Gastroesophageal sphincter (tissue), 4 donors: ENCODE data around the gene MPRIP. TPM values are rescaled to one million over a fixed set of nuclear protein-coding genes. Genes with fewer than 3 reads are reported as not detected.
"Not testable (repeated sequence)": the region's sequence is repeated elsewhere in the genome, so short reads cannot be mapped to it uniquely, and the experiment has no call there.

Source experiments
- ATAC-seq: fragments of 150-250 bp; one replicate; pipeline ENCODE4 v1.9.1; 2016; ENCODE audit warnings: mild to moderate bottlenecking, moderate library complexity
- H3K27ac ChIP-seq, 4 donors: fragments of 200-600 bp; sonication (generic) in 3 of 4; 1 replicate in 3 of 4; 2 replicates in 1 of 4; pipeline ENCODE4 v1.5.1; 2016 to 2019
- H3K27me3 ChIP-seq: fragments of 200-600 bp; sonication (generic); one replicate; pipeline ENCODE4 v1.5.1; 2019
- H3K36me3 ChIP-seq, 2 donors: fragments of 200-600 bp; sonication (generic); one replicate each; pipeline ENCODE4 v1.5.1; 2019; ENCODE audit warnings: control low read depth in 1 of 2
- H3K4me1 ChIP-seq, 3 donors: fragments of 200-600 bp; sonication (generic); 1 replicate in 2 of 3; 2 replicates in 1 of 3; pipeline ENCODE4 v1.5.1; 2016 to 2019; ENCODE audit warnings: control low read depth in 2 of 3
- H3K4me3 ChIP-seq, 2 donors: fragments of 200-600 bp; sonication (generic); one replicate each; pipeline ENCODE4 v1.5.1; 2019; ENCODE audit warnings: mild to moderate bottlenecking in 1 of 2, moderate library complexity in 1 of 2
- H3K9me3 ChIP-seq, 3 donors: fragments of 200-600 bp; sonication (generic); one replicate each; pipeline ENCODE4 v1.5.1; 2017 to 2019; ENCODE audit warnings: control low read depth in 2 of 3
- EP300 ChIP-seq: sonication (generic); formaldehyde crosslinking; IDR thresholded peaks from one replicate; pipeline ENCODE4 v1.6.1; 2017; ENCODE audit warnings: antibody characterized with exemption, mild to moderate bottlenecking
- POLR2A ChIP-seq, 2 donors: fragments of 450-650 bp; IDR thresholded peaks; one replicate each; pipeline ENCODE4 v1.6.1; 2017; ENCODE audit warnings: antibody characterized with exemption in 2 of 2, mild to moderate bottlenecking in 2 of 2, moderate library complexity in 1 of 2
- POLR2AphosphoS5 ChIP-seq: sonication (generic); formaldehyde crosslinking; IDR thresholded peaks from one replicate; pipeline ENCODE4 v1.6.1; 2017; ENCODE audit warnings: antibody characterized with exemption
- WGBS, 2 donors: methylation state at CpG; one replicate each; pipeline ENCODE4 v1.1.5; 2018; ENCODE audit warnings: low coverage in 1 of 2; 5-methylcytosine and 5-hydroxymethylcytosine counted together
- total RNA-seq, 4 donors: library from RNA; depleted of rRNA; stranded (reverse); fragments of >200 nt; gene quantifications; one replicate each; pipeline ENCODE4 v1.1.0, GENCODE V29; 2016
- TF ChIP-seq, protein P1 (sequence below), 4 experiments: fragments of 200-600 bp in 2 of 4; fragments of 450-650 bp in 2 of 4; sonication (generic) in 1 of 4; IDR thresholded peaks; one replicate each; pipeline ENCODE4 v1.5.1; 2017 to 2019; ENCODE audit warnings: antibody characterized with exemption in 4 of 4, mild to moderate bottlenecking in 2 of 4, moderate library complexity in 2 of 4

MPRIP gene
- total RNA-seq, 4 donors from 2014 or later: 113 to 233 (median 155) TPM

DNA sequence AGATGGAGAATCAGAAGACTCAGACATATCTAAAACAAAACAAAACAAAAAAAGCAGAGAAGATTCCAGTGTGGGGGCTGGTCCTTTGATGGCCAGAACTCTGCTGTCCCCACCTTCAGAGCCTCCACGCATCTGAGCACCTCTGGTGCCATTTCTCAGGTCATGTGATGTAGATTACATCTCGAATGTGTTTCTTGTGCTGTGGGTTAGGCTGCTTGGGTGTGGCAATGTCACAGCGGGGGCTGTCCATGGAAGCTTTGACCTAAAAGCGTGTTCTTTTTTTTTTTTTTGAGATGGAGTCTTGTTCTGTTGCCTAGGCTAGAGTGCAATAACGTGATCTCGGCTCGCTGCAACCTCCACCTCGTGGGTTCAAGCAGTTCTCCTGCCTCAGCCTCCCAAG is 112.7 kb downstream of the MPRIP start:
- 72 to 83% methylated on average over 5 of the region's 8 CpGs for WGBS, 2 donors
- ATAC-seq: no peak
- Histone ChIP-seq H3K4me1 (peaks cover 3 to 29% (median 19%) of the 10 kb centered on the region in 3 donors), H3K27me3 (no peaks in the 10 kb centered on the region), H3K4me3 (no peak overlapping the region), H3K36me3 (peaks cover 0 to 94% of the 10 kb centered on the region in 2 donors), H3K27ac (no peak overlapping the region), H3K9me3 (no peaks in the 10 kb centered on the region)
- TF ChIP-seq, protein P1, sequence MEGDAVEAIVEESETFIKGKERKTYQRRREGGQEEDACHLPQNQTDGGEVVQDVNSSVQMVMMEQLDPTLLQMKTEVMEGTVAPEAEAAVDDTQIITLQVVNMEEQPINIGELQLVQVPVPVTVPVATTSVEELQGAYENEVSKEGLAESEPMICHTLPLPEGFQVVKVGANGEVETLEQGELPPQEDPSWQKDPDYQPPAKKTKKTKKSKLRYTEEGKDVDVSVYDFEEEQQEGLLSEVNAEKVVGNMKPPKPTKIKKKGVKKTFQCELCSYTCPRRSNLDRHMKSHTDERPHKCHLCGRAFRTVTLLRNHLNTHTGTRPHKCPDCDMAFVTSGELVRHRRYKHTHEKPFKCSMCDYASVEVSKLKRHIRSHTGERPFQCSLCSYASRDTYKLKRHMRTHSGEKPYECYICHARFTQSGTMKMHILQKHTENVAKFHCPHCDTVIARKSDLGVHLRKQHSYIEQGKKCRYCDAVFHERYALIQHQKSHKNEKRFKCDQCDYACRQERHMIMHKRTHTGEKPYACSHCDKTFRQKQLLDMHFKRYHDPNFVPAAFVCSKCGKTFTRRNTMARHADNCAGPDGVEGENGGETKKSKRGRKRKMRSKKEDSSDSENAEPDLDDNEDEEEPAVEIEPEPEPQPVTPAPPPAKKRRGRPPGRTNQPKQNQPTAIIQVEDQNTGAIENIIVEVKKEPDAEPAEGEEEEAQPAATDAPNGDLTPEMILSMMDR (IDR thresholded peaks at IDR 0.05): no peak
- TF ChIP-seq POLR2A (IDR thresholded peaks at IDR 0.05) (no peak), POLR2AphosphoS5 (no peak), EP300 (no peak)

DNA sequence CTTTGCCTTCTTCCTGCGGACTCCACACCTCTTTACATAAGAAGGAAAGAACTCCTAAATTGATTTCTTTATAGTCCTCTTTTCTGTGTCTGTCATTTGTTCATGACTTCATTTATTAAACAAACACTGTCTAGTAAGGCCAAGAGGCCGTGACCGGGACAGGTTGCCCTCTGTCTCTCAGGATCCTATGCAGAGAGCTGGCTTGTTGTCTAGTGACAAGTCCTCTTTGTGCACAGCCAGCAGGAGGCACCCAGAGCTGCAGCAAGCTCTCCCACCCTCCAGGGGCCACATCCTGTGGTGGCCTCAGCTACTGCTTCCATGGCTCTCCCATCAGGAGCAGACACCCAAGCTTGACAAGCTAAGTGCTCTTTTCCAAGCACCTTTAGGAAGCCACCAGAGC is 113.3 kb downstream of the MPRIP start:
- H3K27me3 ChIP-seq: no peaks in the 10 kb centered on the region
- no peak for ATAC-seq
- peaks cover 3 to 29% (median 19%) of the 10 kb centered on the region in 3 donors for H3K4me1 ChIP-seq
- TF ChIP-seq, protein P1 (IDR thresholded peaks at IDR 0.05): no peak
- no peak for TF ChIP-seq EP300
- TF ChIP-seq POLR2A (IDR thresholded peaks at IDR 0.05): no peak
- TF ChIP-seq POLR2AphosphoS5: no peak
- H3K4me3 ChIP-seq: no peak overlapping the region
- H3K36me3 ChIP-seq: peaks cover 0 to 94% of the 10 kb centered on the region in 2 donors
- H3K9me3 ChIP-seq: no peaks in the 10 kb centered on the region
- H3K27ac ChIP-seq: no peak overlapping the region
- 88 to 100% methylated on average over 1 of the region's 3 CpGs for WGBS, 2 donors

DNA sequence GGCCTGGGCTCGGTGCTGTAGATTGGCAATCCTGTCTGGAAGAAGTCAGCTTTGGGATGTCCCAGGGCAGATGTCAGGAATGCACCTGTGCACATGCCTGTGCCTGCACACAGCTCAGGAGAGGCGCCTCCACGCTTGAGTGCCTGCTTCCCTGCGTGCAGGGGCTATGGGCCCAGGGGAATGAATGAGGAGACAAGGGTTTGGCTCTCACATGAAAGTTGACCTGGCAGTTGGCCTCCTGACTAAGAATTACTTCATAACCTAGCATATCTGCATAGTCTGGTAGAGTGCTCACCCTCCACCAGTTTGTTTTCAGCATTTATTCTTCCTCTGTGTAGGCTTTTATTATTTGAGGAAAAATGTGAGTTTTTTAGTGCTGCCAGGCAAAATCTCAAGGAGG is 113.8 kb downstream of the MPRIP start:
- no peak overlapping the region for H3K27ac ChIP-seq
- TF ChIP-seq POLR2AphosphoS5: no peak
- no peak for TF ChIP-seq POLR2A (IDR thresholded peaks at IDR 0.05)
- TF ChIP-seq, protein P1 (IDR thresholded peaks at IDR 0.05): no peak
- TF ChIP-seq EP300: no peak
- 80 to 100% methylated on average over 1 of the region's 4 CpGs for WGBS, 2 donors
- H3K4me1 ChIP-seq: peaks cover 3 to 27% (median 18%) of the 10 kb centered on the region in 3 donors
- no peak for ATAC-seq
- peaks cover 0 to 94% of the 10 kb centered on the region in 2 donors for H3K36me3 ChIP-seq
- H3K9me3 ChIP-seq: no peaks in the 10 kb centered on the region
- no peaks in the 10 kb centered on the region for H3K27me3 ChIP-seq
- no peak overlapping the region for H3K4me3 ChIP-seq

DNA sequence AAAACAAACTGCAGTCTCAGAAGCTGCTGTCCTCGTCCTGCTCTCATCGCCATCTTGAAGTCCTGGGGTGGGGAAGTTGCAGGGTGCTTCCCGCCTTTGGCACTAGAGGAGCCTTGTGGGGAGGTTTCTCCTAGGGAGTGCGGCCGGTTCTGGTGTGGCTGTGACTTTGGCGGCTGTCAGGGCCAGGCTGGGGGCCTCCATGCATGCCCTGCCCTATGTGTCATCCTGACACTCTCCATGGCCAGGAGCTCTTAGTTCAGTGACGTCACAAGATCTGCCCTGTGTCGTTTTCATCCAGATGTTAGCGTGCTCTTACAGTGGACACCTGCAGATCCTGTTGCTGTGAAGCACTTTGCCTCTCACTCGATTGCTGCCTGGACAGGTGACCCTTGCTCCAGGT is 114.3 kb downstream of the MPRIP start:
- ATAC-seq: no peak
- H3K9me3 ChIP-seq: no peaks in the 10 kb centered on the region
- peaks cover 3 to 23% (median 14%) of the 10 kb centered on the region in 3 donors for H3K4me1 ChIP-seq
- no peaks in the 10 kb centered on the region for H3K27me3 ChIP-seq
- 71 to 81% methylated on average over 3 to 4 of the region's 10 CpGs for WGBS, 2 donors
- H3K4me3 ChIP-seq: no peak overlapping the region
- H3K27ac ChIP-seq: no peak overlapping the region
- peaks cover 0 to 94% of the 10 kb centered on the region in 2 donors for H3K36me3 ChIP-seq
- no peak for TF ChIP-seq POLR2A (IDR thresholded peaks at IDR 0.05)
- no peak for TF ChIP-seq EP300
- no peak for TF ChIP-seq POLR2AphosphoS5
- TF ChIP-seq, protein P1 (IDR thresholded peaks at IDR 0.05): no peak

DNA sequence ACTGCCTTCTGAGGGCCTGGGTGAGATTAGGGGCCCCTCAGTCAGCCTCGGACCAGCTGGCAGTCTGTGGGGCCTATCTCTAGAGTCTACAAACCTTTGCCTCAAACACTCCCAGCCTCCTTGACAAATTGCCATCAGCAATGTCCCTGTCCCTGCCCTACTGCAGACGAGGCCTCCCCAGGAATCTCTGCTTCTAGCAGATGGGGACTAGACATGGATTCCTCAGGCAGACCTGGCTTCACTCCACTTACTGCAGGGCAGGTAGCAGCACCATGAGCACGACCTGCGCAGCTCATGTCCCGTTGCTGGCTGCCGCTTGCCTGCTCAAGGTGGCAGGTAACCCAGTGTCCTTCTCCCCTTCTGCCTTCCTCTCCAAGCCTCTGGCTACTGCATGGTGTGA is 114.8 kb downstream of the MPRIP start:
- H3K4me3 ChIP-seq: no peak overlapping the region
- WGBS, 2 donors: 89 to 100% methylated on average over 1 to 5 of the region's 6 CpGs
- ATAC-seq: no peak
- TF ChIP-seq, protein P1 (IDR thresholded peaks at IDR 0.05): no peak
- TF ChIP-seq POLR2AphosphoS5: no peak
- H3K9me3 ChIP-seq: no peaks in the 10 kb centered on the region
- peaks cover 3 to 17% (median 9%) of the 10 kb centered on the region in 3 donors for H3K4me1 ChIP-seq
- peaks cover 0 to 97% of the 10 kb centered on the region in 2 donors for H3K36me3 ChIP-seq
- H3K27ac ChIP-seq: no peak overlapping the region
- H3K27me3 ChIP-seq: no peaks in the 10 kb centered on the region

DNA sequence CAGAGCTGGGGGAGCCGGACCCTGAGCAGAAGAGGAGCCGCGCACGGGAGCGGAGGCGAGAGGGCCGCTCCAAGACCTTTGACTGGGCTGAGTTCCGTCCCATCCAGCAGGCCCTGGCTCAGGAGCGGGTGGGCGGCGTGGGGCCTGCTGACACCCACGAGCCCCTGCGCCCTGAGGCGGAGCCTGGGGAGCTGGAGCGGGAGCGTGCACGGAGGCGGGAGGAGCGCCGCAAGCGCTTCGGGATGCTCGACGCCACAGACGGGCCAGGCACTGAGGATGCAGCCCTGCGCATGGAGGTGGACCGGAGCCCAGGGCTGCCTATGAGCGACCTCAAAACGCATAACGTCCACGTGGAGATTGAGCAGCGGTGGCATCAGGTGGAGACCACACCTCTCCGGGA is 116.2 kb downstream of the MPRIP start:
- Histone ChIP-seq H3K36me3 (peaks cover 0 to 100% of the 10 kb centered on the region in 2 donors), H3K27ac (peak overlapping the region in 1 of 4 donors; percentile 5)
- ATAC-seq, H3K4me3 ChIP-seq, H3K4me1 ChIP-seq, H3K9me3 ChIP-seq, H3K27me3 ChIP-seq: not testable (repeated sequence)
- WGBS, 2 donors: no CpG with 5 or more reads among the region's 33 CpGs
